ENCODE measurements around the gene SYT7. TPM values are rescaled to one million over a fixed set of nuclear protein-coding genes. Genes with fewer than 3 reads are reported as not detected.

SYT7 gene
- total and polyA plus RNA-seq, 2 donors: 0.14 to 1.3 TPM

DNA sequence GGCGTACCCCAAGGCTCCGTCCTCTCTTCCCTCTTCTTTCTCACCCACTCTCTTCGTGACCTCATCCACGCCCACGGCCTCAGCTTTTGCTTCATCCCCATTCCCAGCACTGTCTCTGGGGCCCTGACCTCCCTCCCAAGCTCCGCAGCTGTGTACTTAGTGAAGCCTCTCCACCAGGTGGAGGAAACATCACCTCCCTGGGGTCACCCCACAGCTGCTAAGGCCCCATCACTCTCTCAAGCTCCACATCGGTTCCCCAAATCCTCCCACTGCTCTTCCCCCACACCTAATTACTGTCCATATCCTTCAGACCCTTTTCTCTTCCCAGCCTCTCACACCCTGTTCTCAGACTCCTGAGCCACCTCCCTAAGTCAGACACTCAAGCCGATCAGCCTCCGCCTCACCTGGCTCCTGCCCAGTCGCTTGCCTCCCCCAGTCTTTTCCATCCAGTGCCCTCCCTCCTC is 7.9 kb upstream of the SYT7 start:
- Histone ChIP-seq H3K36me3 (ENCODE audit: control insufficient read depth in 2 of 2, insufficient read depth in 2 of 2, low read length in 1 of 2) (no peaks in the 10 kb centered on the region), H3K27ac (ENCODE audit: low read depth in 1 of 2, low read length in 1 of 2) (no peak overlapping the region), H3K27me3 (ENCODE audit: control insufficient read depth in 2 of 2, insufficient read depth in 1 of 2, low read length in 1 of 2) (peaks cover 28 to 74% of the 10 kb centered on the region in 2 donors), H3K4me3 (ENCODE audit: low read length in 2 of 2) (no peak overlapping the region), H3K4me1 (ENCODE audit: control insufficient read depth in 2 of 2, insufficient read depth in 2 of 2, low read length in 2 of 2) (peaks cover 0 to 9% of the 10 kb centered on the region in 2 donors), H3K9me3 (ENCODE audit: control insufficient read depth in 2 of 2, insufficient read depth in 1 of 2, low read length in 1 of 2) (no peaks in the 10 kb centered on the region)
- no peak for DNase-seq (ENCODE audit: low read depth in 6 of 9, low spot score in 9 of 9)
- 35% methylated on average over 10 of the region's 10 CpGs for WGBS

DNA sequence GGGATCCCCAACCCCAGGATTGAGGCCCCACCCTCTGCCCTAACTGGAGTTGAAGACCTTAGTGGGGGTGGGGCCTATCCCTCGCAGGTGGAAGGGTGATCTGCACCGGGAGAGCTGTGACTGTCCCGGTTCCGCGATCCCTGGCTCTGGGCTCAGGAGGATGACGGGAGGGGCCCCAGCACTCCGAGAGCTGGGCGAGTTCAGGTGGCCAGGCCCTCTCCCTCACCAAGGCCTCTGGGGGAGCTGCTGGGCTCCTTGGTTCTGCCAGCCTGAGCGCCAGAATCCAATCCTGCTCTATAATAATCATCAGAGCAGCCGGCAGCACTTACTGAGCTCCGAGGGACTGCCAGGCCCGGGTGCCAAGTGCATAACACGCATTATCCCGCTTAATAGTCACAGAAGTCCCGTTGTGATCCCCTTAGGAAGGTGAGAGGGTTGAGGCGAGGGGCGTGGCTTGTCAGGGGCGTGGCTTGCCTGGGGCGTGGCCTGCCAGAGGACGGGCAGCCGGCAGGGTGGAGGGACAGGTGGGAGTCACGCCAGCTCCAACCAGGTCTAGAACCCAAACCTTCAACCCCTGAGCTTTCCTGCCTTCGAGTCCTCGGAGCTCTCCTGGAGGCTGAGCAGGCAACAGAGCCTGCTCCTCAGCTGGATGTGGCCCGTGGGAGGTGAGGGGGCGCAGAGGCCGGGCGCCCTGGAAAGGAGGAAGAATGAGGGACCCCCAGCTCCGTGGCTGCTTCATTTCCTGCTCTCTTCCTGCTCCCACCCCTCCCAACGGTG is 7.3 kb upstream of the SYT7 start:
- 4% methylated on average over 30 of the region's 30 CpGs for WGBS
- H3K36me3 ChIP-seq (ENCODE audit: control insufficient read depth in 2 of 2, insufficient read depth in 2 of 2, low read length in 1 of 2): no peaks in the 10 kb centered on the region
- peak overlapping the region in 1 of 2 donors; percentile 23 for H3K4me3 ChIP-seq (ENCODE audit: low read length in 2 of 2)
- H3K27me3 ChIP-seq (ENCODE audit: control insufficient read depth in 2 of 2, insufficient read depth in 1 of 2, low read length in 1 of 2): peaks cover 28 to 80% of the 10 kb centered on the region in 2 donors
- no peaks in the 10 kb centered on the region for H3K9me3 ChIP-seq (ENCODE audit: control insufficient read depth in 2 of 2, insufficient read depth in 1 of 2, low read length in 1 of 2)
- H3K4me1 ChIP-seq (ENCODE audit: control insufficient read depth in 2 of 2, insufficient read depth in 2 of 2, low read length in 2 of 2): peaks cover 0 to 9% of the 10 kb centered on the region in 2 donors
- DNase-seq (ENCODE audit: low read depth in 6 of 9, low spot score in 9 of 9): peak in 1 of 9 donors; percentile 11
- H3K27ac ChIP-seq (ENCODE audit: low read depth in 1 of 2, low read length in 1 of 2): peak overlapping the region in 1 of 2 donors; percentile 8

DNA sequence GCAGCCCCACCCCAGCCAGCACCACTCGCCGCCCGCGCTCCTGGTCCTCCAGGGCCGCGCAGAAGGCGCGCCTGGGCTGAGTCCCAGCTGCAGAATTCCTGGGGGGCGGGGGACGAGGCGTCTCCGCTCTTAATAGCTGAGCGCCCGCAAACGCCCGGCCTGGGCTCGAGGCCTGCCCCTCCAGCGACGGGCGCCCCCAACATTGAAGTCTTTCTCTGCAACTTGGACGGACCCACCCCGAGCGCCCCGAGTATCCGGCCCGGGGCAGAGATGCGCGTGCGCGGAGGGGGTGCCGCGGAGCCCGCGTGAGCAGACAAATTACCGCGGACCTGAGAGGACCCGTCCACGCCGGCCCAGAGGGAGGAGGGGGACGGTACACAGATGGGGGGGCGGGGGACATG is 6.7 kb upstream of the SYT7 start:
- H3K27ac ChIP-seq (ENCODE audit: low read depth in 1 of 2, low read length in 1 of 2): no peak overlapping the region
- peaks cover 0 to 9% of the 10 kb centered on the region in 2 donors for H3K4me1 ChIP-seq (ENCODE audit: control insufficient read depth in 2 of 2, insufficient read depth in 2 of 2, low read length in 2 of 2)
- H3K9me3 ChIP-seq (ENCODE audit: control insufficient read depth in 2 of 2, insufficient read depth in 1 of 2, low read length in 1 of 2): no peaks in the 10 kb centered on the region
- H3K36me3 ChIP-seq (ENCODE audit: control insufficient read depth in 2 of 2, insufficient read depth in 2 of 2, low read length in 1 of 2): no peaks in the 10 kb centered on the region
- H3K27me3 ChIP-seq (ENCODE audit: control insufficient read depth in 2 of 2, insufficient read depth in 1 of 2, low read length in 1 of 2): peaks cover 28 to 85% of the 10 kb centered on the region in 2 donors
- WGBS: 15% methylated on average over 41 of the region's 41 CpGs
- peak overlapping the region in 1 of 2 donors; percentile 23 for H3K4me3 ChIP-seq (ENCODE audit: low read length in 2 of 2)
- peak in 1 of 9 donors; percentile 11 for DNase-seq (ENCODE audit: low read depth in 6 of 9, low spot score in 9 of 9)

DNA sequence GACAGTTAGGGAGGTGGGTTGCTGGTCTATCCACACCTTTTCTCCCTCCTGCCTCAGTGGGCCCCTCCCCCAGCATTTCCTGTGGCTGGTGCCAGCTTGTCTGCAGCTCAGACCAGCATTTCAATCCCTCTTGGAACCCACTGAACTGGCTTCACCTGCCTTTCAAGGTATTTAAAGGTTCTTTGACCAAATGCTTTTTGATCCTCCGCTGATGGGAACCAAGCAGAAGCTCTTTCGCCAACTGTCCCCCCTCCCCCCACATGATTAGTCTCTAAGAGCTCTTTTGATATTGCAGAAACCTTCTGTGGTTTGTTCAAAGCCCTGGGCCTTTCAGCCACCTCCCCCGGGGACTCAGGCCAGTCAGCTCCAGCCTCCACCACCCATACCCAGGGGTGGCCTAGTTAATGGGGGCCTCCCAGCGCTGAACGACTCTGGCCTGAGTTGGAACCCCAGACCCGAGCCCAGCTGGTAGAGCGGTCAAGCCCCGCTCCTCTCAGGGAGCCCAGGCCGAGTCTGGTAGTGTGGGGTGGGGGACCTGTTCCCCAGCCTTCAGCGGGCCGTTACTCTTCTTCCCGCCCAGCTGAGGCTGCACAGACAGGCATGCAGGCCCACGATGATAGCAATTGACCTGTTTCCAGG is 6.0 kb upstream of the SYT7 start:
- Histone ChIP-seq H3K27me3 (ENCODE audit: control insufficient read depth in 2 of 2, insufficient read depth in 1 of 2, low read length in 1 of 2) (peaks cover 33 to 86% of the 10 kb centered on the region in 2 donors), H3K4me1 (ENCODE audit: control insufficient read depth in 2 of 2, insufficient read depth in 2 of 2, low read length in 2 of 2) (peaks cover 0 to 9% of the 10 kb centered on the region in 2 donors), H3K9me3 (ENCODE audit: control insufficient read depth in 2 of 2, insufficient read depth in 1 of 2, low read length in 1 of 2) (no peaks in the 10 kb centered on the region), H3K36me3 (ENCODE audit: control insufficient read depth in 2 of 2, insufficient read depth in 2 of 2, low read length in 1 of 2) (no peaks in the 10 kb centered on the region), H3K4me3 (ENCODE audit: low read length in 2 of 2) (no peak overlapping the region), H3K27ac (ENCODE audit: low read depth in 1 of 2, low read length in 1 of 2) (no peak overlapping the region)
- no peak for DNase-seq (ENCODE audit: low read depth in 6 of 9, low spot score in 9 of 9)
- WGBS: 79% methylated on average over 13 of the region's 13 CpGs

DNA sequence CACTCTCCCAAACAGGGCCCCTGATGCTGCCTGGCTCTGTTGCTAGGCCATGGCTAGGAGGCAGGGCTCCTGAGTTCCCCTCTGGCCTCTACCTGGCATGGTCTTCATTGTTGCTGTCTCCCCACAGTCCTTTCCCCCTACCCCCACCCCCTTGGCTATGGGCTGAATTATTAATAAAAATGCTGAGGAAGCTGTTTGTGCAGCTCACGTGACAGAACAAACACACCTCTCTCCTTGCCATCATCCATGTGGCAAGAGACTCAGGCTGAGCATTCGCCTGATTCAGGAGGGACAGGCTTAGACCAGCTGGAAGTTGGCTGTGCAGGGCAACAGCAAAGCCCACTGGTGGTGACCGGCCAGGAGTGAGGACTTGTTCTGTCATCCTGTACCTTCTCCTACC is 4.2 kb upstream of the SYT7 start:
- DNase-seq (ENCODE audit: low read depth in 6 of 9, low spot score in 9 of 9): no peak
- WGBS: 88% methylated on average over 3 of the region's 3 CpGs
- Histone ChIP-seq H3K9me3 (ENCODE audit: control insufficient read depth in 2 of 2, insufficient read depth in 1 of 2, low read length in 1 of 2) (no peaks in the 10 kb centered on the region), H3K27ac (ENCODE audit: low read depth in 1 of 2, low read length in 1 of 2) (no peak overlapping the region), H3K36me3 (ENCODE audit: control insufficient read depth in 2 of 2, insufficient read depth in 2 of 2, low read length in 1 of 2) (no peaks in the 10 kb centered on the region), H3K4me3 (ENCODE audit: low read length in 2 of 2) (no peak overlapping the region), H3K4me1 (ENCODE audit: control insufficient read depth in 2 of 2, insufficient read depth in 2 of 2, low read length in 2 of 2) (peaks cover 5 to 9% of the 10 kb centered on the region in 2 donors), H3K27me3 (ENCODE audit: control insufficient read depth in 2 of 2, insufficient read depth in 1 of 2, low read length in 1 of 2) (peaks cover 47 to 90% of the 10 kb centered on the region in 2 donors)

DNA sequence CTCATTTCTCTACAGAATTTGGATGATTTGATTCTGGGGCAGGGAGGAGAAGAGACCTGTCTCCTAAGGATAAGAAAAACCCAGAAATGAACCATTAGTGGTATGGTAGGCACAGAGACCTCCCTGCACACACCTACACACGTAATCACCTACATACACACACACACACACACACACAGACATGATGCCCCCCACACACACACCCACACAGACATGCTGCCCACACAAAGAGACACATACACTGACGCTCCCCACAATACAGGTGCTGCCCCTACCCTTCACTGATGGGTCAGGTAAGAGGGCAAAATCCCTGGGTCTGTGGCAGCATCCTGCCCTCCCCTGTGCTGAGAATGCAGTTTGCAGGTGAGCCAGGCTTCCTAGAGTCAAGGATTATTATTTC is 1.1 kb upstream of the SYT7 start:
- Histone ChIP-seq H3K27ac (ENCODE audit: low read depth in 1 of 2, low read length in 1 of 2) (no peak overlapping the region), H3K4me1 (ENCODE audit: control insufficient read depth in 2 of 2, insufficient read depth in 2 of 2, low read length in 2 of 2) (peaks cover 0 to 5% of the 10 kb centered on the region in 2 donors), H3K4me3 (ENCODE audit: low read length in 2 of 2) (no peak overlapping the region), H3K36me3 (ENCODE audit: control insufficient read depth in 2 of 2, insufficient read depth in 2 of 2, low read length in 1 of 2) (no peaks in the 10 kb centered on the region), H3K9me3 (ENCODE audit: control insufficient read depth in 2 of 2, insufficient read depth in 1 of 2, low read length in 1 of 2) (no peaks in the 10 kb centered on the region), H3K27me3 (ENCODE audit: control insufficient read depth in 2 of 2, insufficient read depth in 1 of 2, low read length in 1 of 2) (peaks cover 40 to 89% of the 10 kb centered on the region in 2 donors)
- 71% methylated on average over 2 of the region's 2 CpGs for WGBS
- DNase-seq (ENCODE audit: low read depth in 6 of 9, low spot score in 9 of 9): no peak

DNA sequence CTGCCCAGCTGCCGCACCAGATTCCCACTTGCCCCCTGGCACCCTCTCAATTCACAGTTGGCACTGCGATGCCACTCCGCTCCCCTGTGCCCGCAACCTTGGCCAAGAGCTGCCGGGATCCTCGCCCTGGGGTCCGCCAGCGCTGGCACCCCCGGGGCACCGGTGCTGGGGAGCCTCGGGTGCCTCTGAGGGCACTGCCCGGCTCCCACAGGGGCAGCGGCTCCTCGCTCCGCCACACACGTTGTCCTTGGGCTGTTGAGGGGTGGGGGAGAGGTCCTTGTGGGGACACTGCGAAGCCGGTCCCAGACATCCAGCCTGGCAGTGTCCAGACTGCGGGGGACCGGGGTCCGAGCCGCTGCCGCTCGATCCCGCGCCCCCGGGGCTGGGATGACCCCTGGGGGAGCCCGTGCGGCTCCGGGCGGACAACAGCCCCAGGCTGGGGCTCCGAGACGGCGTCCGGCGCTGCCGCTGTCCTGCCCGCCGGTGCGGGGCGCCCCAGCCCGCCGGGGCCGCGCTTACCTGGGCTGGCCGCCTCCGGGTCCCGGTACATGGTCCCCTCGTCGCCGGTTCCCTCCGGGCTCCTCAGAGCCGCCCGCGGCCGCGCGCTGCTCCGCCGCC is 496 bp downstream of the SYT7 start:
- Histone ChIP-seq H3K4me1 (ENCODE audit: control insufficient read depth in 2 of 2, insufficient read depth in 2 of 2, low read length in 2 of 2) (peaks cover 0 to 5% of the 10 kb centered on the region in 2 donors), H3K4me3 (ENCODE audit: low read length in 2 of 2) (peak overlapping the region in 1 of 2 donors; percentile 63), H3K36me3 (ENCODE audit: control insufficient read depth in 2 of 2, insufficient read depth in 2 of 2, low read length in 1 of 2) (no peaks in the 10 kb centered on the region), H3K9me3 (ENCODE audit: control insufficient read depth in 2 of 2, insufficient read depth in 1 of 2, low read length in 1 of 2) (no peaks in the 10 kb centered on the region), H3K27me3 (ENCODE audit: control insufficient read depth in 2 of 2, insufficient read depth in 1 of 2, low read length in 1 of 2) (peaks cover 36 to 79% of the 10 kb centered on the region in 2 donors), H3K27ac (ENCODE audit: low read depth in 1 of 2, low read length in 1 of 2) (no peak overlapping the region)
- DNase-seq (ENCODE audit: low read depth in 6 of 9, low spot score in 9 of 9): no peak
- WGBS: 3% methylated on average over 60 of the region's 60 CpGs

DNA sequence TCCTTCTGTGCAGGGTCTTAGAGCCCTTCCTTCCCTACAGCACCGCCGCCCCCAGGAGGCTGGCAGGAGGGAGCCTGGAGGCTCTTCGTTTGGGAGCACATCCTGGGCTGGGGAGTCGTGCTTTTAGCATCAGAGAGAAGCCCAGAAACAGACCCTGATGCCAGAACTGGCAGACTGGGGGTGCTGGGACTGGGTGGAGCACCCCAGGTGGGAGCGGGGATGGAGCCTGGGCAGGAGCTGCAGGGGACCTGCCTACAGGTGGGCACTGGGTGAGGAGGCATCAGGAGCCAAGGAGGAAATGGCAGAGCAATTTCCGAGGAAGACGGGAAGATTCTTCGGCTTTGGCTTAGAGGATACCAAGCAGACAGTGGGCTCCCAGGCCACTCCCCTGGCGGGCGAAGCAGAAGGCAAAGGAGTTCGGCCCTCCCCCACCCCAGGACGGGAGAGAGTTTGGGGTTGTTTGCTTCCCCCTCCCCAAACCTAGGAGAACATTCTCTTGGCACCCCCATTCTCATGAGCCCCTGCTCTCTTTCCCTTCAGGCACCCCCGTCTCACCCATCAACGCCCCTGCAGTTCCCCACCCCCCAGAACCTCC is 1.1 kb downstream of the SYT7 start:
- Histone ChIP-seq H3K4me3 (ENCODE audit: low read length in 2 of 2) (no peak overlapping the region), H3K4me1 (ENCODE audit: control insufficient read depth in 2 of 2, insufficient read depth in 2 of 2, low read length in 2 of 2) (peaks cover 0 to 5% of the 10 kb centered on the region in 2 donors), H3K27ac (ENCODE audit: low read depth in 1 of 2, low read length in 1 of 2) (no peak overlapping the region), H3K36me3 (ENCODE audit: control insufficient read depth in 2 of 2, insufficient read depth in 2 of 2, low read length in 1 of 2) (no peaks in the 10 kb centered on the region), H3K9me3 (ENCODE audit: control insufficient read depth in 2 of 2, insufficient read depth in 1 of 2, low read length in 1 of 2) (no peaks in the 10 kb centered on the region), H3K27me3 (ENCODE audit: control insufficient read depth in 2 of 2, insufficient read depth in 1 of 2, low read length in 1 of 2) (peaks cover 33 to 74% of the 10 kb centered on the region in 2 donors)
- WGBS: 11% methylated on average over 14 of the region's 14 CpGs
- DNase-seq (ENCODE audit: low read depth in 6 of 9, low spot score in 9 of 9): no peak
